Activated naive CD4-positive, alpha-beta T cell (primary cell): ENCODE data around the gene ERO1A.
A peak's percentile ranks its signal among the peaks of the same experiment; 100 is the strongest.
"Not testable (repeated sequence)": the region's sequence is repeated elsewhere in the genome, so short reads cannot be mapped to it uniquely, and the experiment has no call there.

Experiments used
- DNase-seq, 4 experiments: peaks; one replicate each; lab custom pipeline; 2025; lab: John Stamatoyannopoulos, UW

Gene ERO1A, protein sequence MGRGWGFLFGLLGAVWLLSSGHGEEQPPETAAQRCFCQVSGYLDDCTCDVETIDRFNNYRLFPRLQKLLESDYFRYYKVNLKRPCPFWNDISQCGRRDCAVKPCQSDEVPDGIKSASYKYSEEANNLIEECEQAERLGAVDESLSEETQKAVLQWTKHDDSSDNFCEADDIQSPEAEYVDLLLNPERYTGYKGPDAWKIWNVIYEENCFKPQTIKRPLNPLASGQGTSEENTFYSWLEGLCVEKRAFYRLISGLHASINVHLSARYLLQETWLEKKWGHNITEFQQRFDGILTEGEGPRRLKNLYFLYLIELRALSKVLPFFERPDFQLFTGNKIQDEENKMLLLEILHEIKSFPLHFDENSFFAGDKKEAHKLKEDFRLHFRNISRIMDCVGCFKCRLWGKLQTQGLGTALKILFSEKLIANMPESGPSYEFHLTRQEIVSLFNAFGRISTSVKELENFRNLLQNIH

GRCh38 chr14:52695481-52696091 is at the start of gene ERO1A:
ERO1A (minus strand) TSS chr14:52695558; CDS start chr14:52695481, 77 bp downstream.
- peak; percentile 17 to 44 (median 26) for DNase-seq

GRCh38 chr14:52741865-52742264 is 46.5 kb upstream of the ERO1A start:
- no peak for DNase-seq

GRCh38 chr14:52740751-52741150 is 45.4 kb upstream of the ERO1A start:
- no peak for DNase-seq

GRCh38 chr14:52738409-52738808 is 43.1 kb upstream of the ERO1A start:
- DNase-seq: no peak

DNA sequence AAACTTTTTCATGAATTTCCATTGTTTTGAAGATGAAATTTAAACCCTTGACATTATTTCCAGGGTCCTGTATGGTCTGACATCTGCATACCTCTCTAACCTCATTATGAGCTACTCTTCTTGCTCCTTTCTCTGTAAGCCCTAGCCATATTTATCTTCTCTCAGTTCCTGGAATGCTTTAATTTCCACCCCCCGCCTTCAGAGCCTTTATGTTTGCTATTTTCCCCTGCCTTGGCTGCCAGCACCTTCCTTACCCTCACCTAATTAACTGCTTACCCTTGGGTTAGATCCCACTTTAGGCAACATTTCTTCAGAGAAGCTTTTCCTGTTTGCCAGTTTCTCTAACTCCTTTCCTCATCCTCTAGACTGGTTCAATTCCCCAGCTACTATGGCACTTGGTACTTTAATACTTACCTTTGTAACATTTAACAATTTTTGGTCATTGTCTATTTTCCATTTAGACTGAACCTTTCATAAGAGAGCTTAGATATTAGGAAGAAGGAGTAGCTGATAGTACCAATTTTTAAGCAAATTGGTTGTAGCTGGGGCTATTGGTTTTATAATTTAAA is 40.6 kb upstream of the ERO1A start:
- DNase-seq: no peak

DNA sequence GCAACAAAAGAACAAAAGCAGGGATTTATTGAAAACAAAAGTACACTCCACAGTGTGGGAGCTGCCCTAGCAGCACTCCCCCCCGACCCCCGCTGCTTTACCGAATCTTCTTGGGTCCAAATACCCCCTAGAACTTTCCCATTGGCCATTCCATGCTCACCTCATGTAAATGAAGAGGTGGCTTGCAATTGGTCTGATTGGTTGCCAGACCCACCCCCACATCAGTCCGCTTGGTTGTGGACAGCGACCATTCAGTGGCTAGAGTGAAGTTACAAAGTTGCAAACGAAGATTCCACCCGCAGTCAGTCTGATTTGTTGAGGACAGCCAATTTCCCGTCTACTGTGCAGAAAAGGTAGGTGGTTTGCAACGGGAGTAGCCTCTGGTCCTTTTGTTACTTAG is 38.5 kb upstream of the ERO1A start:
- DNase-seq: no peak

GRCh38 chr14:52730709-52731111 is 35.4 kb upstream of the ERO1A start:
- no peak for DNase-seq

- DNase-seq: peak; percentile 89 to 98 (median 96)
Observed at GRCh38 chr14:52729925-52730708, 34.8 kb upstream of the ERO1A start, which contains the start of gene STYX. STYX (plus strand) TSS chr14:52730166; CDS start chr14:52730475, 309 bp downstream.

DNA sequence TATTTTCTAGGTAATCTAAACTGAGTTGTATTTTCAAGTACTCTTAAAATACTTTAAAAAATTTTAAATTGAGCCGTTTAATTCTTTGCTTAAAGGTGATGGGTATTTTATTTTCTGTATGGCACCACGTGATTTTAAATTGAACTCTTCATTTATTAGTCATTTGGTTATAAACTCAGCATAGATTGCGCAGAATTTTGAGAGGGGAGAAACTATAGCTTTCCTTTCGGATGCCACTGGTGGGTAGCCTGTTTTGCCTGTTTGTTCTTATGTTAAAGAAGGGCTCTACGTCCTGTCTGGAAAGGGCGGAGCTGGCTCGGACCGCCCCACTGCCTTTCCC is 34.2 kb upstream of the ERO1A start:
- DNase-seq: no peak

DNA sequence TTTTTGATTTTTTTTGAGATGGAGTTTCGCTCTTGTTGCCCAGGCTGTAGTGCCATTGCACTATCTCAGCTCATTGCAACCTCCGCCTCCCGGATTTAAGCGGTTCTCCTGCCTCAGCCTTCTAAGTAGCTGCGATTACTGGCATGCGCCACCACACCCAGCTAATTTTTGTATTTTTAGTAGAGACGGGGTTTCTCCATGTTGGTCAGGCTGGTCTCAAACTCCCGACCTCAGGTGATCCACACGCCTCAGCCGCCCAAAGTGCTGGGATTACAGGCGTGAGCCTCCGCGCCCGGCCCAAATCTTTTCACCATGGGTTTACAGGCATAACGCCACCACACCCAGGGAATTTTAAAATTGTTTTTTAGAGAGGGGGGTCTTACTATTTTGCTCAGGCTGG is 33.7 kb upstream of the ERO1A start:
- not testable (repeated sequence) for DNase-seq

GRCh38 chr14:52727509-52727908 is 32.2 kb upstream of the ERO1A start:
- not testable (repeated sequence) for DNase-seq

GRCh38 chr14:52724360-52724644 is 28.9 kb upstream of the ERO1A start:
- no peak for DNase-seq

DNA sequence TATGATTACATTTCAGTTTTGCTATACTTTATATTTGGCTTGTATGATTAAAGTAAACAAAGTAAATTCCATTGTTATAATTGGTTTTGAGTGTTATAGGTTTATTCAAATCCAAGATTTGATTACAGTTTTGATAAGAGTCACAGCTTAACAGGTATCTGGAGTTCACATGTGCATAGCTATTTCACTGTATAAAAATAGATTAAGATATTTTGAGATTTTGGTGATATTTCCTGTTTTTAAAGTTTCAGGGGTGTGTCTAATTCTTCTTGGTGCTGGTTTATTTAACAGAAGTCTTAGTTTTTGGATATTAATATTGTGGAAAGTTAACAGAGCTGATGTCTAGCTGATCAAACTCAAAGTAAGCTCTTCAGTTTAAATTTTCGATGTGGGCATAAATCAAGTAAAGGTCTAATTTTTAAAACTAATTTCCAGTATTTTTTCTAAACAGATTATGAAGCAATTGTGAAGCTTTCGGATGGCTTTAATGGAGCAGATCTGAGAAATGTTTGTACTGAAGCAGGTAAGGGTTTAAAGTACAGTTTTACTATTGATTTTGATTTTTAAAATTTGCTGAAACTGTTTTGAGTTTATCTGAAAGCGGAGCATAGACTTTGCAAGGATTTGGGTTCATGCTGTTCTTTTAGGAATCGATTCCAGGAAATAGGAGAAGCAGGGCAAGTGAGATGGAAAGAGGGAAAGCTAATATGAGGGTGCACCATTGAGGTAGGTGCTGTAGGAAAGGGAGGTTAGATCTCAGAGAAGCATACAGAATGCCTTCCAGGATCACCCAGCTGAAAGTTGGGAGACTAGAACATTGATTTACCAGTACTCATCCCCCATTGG is 28.4 kb upstream of the ERO1A start:
- no peak for DNase-seq

DNA sequence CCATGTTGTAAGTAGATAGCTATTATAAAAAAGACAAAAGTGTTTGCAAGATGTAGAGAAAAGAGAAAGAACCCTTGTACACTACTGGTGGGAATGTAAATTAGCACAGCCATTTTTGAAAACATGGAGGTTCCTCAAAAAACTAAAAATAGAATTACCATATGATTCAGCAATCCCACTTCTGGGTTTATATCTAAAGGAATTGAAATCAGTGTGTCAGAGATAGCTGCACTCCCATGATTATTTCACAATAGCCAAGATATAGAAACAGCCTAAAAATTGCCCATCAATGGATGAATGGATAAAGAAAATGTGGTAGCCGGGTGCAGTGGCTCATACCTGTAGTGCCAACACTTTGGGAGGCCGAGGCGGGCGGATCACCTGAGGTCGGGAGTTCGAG is 20.8 kb upstream of the ERO1A start:
- DNase-seq: no peak

DNA sequence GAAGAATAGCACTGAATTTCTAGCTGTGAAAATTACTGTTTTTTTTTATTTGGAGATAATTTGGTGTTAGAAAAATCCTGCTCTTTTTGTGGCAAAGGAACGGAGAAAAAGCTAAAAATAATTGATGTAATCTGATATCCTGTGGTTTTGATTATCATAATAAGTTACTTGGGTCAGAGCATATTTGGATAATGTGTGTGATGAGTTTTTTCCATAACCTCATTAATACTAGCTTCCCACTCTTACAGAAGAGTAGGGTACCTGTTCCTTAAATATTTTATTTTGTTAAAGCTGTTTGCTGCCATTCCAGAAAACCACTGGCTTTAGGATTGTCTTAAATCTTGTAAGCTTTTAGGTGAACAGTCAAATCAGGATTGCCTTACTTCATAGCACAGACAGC is 16.3 kb upstream of the ERO1A start:
- DNase-seq: no peak

GRCh38 chr14:52706724-52707706 is 11.7 kb upstream of the ERO1A start, which contains the start of gene PSMC6:
PSMC6 (plus strand) TSS chr14:52707200; CDS start chr14:52707220, 20 bp downstream.
- peak; percentile 78 to 95 (median 87) for DNase-seq

GRCh38 chr14:52706286-52706685 is 10.9 kb upstream of the ERO1A start:
- no peak for DNase-seq

DNA sequence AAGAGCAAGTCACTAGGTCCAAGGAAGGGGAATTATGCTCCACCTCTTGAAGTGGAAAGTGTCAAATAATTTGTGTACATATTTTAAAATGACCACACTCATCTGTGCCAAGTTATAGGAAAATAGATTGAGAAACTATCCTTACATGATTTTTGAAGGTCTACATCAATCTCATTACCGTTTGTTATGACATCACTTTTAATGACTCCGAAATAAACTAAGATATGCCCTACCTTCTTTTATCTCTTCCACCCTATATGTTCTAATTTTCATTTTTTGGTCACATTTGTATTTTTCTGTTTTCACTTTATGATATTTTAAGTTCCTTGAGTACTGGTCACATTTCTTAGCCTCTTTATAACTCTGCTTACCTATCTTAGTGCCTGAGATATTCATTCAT is 8.3 kb upstream of the ERO1A start:
- DNase-seq: no peak

DNA sequence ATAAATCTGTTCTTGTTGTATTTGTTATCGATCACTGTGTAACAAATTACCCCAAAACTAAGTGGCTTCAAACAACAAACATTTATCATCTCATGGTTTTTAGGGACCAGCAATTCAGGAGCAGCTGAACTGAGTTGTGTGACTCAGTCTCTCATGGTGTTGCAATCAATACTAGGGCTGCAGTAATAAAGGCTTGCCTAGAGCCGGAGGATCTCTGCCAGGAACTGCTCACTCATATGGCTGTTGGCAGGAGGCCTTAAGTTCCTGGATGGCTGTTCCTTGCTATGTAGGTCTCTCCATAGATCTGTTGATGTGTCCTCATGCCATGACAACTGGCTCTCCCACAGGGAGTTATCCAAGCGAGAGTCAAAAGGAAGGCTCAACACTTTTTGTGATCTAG is 7.9 kb upstream of the ERO1A start:
- no peak for DNase-seq

GRCh38 chr14:52701223-52701622 is 5.9 kb upstream of the ERO1A start:
- DNase-seq: no peak
